H9 (cell line): ENCODE data around the gene CCSER1. TPM values are rescaled to one million over a fixed set of nuclear protein-coding genes. Genes with fewer than 3 reads are reported as not detected.

Experiments used
- DNase-seq: peaks from one replicate; pipeline ENCODE4 v3.0.0-alpha.2; 2017
- H2AFZ ChIP-seq: one replicate; pipeline ENCODE4 v1.6.1; 2013; ENCODE audit warnings: mild to moderate bottlenecking, low read length, control low read depth, moderate library complexity
- H2AK5ac ChIP-seq: 2 replicates; pipeline ENCODE4 v1.6.1; 2013; ENCODE audit warnings: low read length, control low read depth, mixed read lengths; ENCODE audit not compliant: insufficient read length
- H2BK120ac ChIP-seq: one replicate; pipeline ENCODE4 v1.6.1; 2013; ENCODE audit warnings: low read depth, mild to moderate bottlenecking, low read length, control low read depth, inconsistent platforms; ENCODE audit not compliant: poor library complexity, severe bottlenecking
- H2BK12ac ChIP-seq: 2 replicates; pipeline ENCODE4 v1.6.1; 2013; ENCODE audit warnings: low read length, control low read depth, mixed read lengths, low read depth; ENCODE audit not compliant: insufficient read length
- H2BK15ac ChIP-seq: 2 replicates; pipeline ENCODE4 v1.6.1; 2013; ENCODE audit warnings: low read depth, low read length, control low read depth
- H2BK20ac ChIP-seq: one replicate; pipeline ENCODE4 v1.6.1; 2013; ENCODE audit warnings: low read depth, mild to moderate bottlenecking, low read length, control low read depth, inconsistent platforms; ENCODE audit not compliant: poor library complexity, severe bottlenecking
- H2BK5ac ChIP-seq: 2 replicates; pipeline ENCODE4 v1.6.1; 2013; ENCODE audit warnings: low read length, control low read depth, mixed read lengths; ENCODE audit not compliant: insufficient read length
- H3K14ac ChIP-seq: 2 replicates; pipeline ENCODE4 v1.6.1; 2013; ENCODE audit warnings: low read length, control low read depth; ENCODE audit not compliant: insufficient read depth
- H3K18ac ChIP-seq: 2 replicates; pipeline ENCODE4 v1.6.1; 2013; ENCODE audit warnings: low read depth, mild to moderate bottlenecking, mixed read lengths, low read length, control low read depth; ENCODE audit not compliant: insufficient read length
- H3K23ac ChIP-seq: 2 replicates; pipeline ENCODE4 v1.6.1; 2013; ENCODE audit warnings: low read length, control low read depth, mixed read lengths, low read depth; ENCODE audit not compliant: insufficient read length
- H3K23me2 ChIP-seq: 2 replicates; pipeline ENCODE4 v1.6.1; 2013; ENCODE audit warnings: low read depth, mild to moderate bottlenecking, mixed read lengths, low read length, control low read depth; ENCODE audit not compliant: insufficient read length, poor library complexity, severe bottlenecking
- H3K27ac ChIP-seq: 2 replicates; pipeline ENCODE4 v1.5.1; 2013; ENCODE audit warnings: low read length, control low read depth, mixed read lengths, low read depth; ENCODE audit not compliant: insufficient read length
- H3K27me3 ChIP-seq: 2 replicates; pipeline ENCODE4 v1.6.1; 2013; ENCODE audit warnings: low read length, control low read depth, inconsistent platforms; ENCODE audit not compliant: insufficient read depth
- H3K4ac ChIP-seq: 2 replicates; pipeline ENCODE4 v1.6.1; 2013; ENCODE audit warnings: low read depth, mild to moderate bottlenecking, control low read depth, inconsistent platforms, low read length, moderate library complexity
- H3K4me1 ChIP-seq: 2 replicates; pipeline ENCODE4 v1.6.1; 2013; ENCODE audit warnings: low read length, control low read depth, inconsistent platforms; ENCODE audit not compliant: insufficient read depth
- H3K4me2 ChIP-seq: 2 replicates; pipeline ENCODE4 v1.6.1; 2013; ENCODE audit warnings: low read length, control low read depth, mixed read lengths; ENCODE audit not compliant: insufficient read length, insufficient read depth
- H3K56ac ChIP-seq: 2 replicates; pipeline ENCODE4 v1.6.1; 2013; ENCODE audit warnings: low read depth, mild to moderate bottlenecking, mixed read lengths, low read length, control low read depth; ENCODE audit not compliant: insufficient read length
- H3K79me1 ChIP-seq: 2 replicates; pipeline ENCODE4 v1.6.1; 2013; ENCODE audit warnings: low read depth, mild to moderate bottlenecking, moderate library complexity, low read length, control low read depth, inconsistent platforms; ENCODE audit not compliant: insufficient read depth, poor library complexity, severe bottlenecking
- H3K79me2 ChIP-seq: 2 replicates; pipeline ENCODE4 v1.6.1; 2013; ENCODE audit warnings: low read length, control low read depth, inconsistent platforms; ENCODE audit not compliant: insufficient read depth
- H3K9ac ChIP-seq: 2 replicates; pipeline ENCODE4 v1.6.1; 2013; ENCODE audit warnings: low read length, control low read depth, mixed read lengths; ENCODE audit not compliant: insufficient read length; ENCODE audit errors: extremely low read depth
- H3K9me3 ChIP-seq: one replicate; pipeline ENCODE4 v1.6.1; 2013; ENCODE audit warnings: low read depth, low read length, inconsistent platforms; ENCODE audit not compliant: control insufficient read depth
- H3T11ph ChIP-seq: one replicate; pipeline ENCODE4 v1.6.1; 2013; ENCODE audit warnings: mild to moderate bottlenecking, low read length, control low read depth, inconsistent platforms
- H4K20me1 ChIP-seq: one replicate; pipeline ENCODE4 v1.6.1; 2013; ENCODE audit not compliant: control insufficient read depth, insufficient read length, insufficient read depth
- H4K5ac ChIP-seq: 2 replicates; pipeline ENCODE4 v1.6.1; 2013; ENCODE audit warnings: low read depth, mild to moderate bottlenecking, mixed read lengths, low read length, control low read depth; ENCODE audit not compliant: insufficient read length
- H4K8ac ChIP-seq: replicated peaks from 2 replicates; pipeline ENCODE4 v1.6.1; 2013; ENCODE audit warnings: low read length, control low read depth, mixed read lengths, low read depth; ENCODE audit not compliant: insufficient read length
- H4K91ac ChIP-seq: 2 replicates; pipeline ENCODE4 v1.6.1; 2013; ENCODE audit warnings: low read depth, mild to moderate bottlenecking, moderate library complexity, mixed read lengths, low read length, control low read depth; ENCODE audit not compliant: insufficient read length
- H3K27ac Mint-ChIP-seq, 3 experiments: 2 replicates in 2 of 3; 3 replicates in 1 of 3; pipeline ENCODE4 v1.8.0; 2020 to 2021; ENCODE audit warnings: mixed read lengths in 3 of 3, mild to moderate bottlenecking in 1 of 3, moderate library complexity in 1 of 3
- H3K27me3 Mint-ChIP-seq: 2 replicates; pipeline ENCODE4 v1.8.0; 2021; ENCODE audit warnings: low read depth, mild to moderate bottlenecking, moderate library complexity, mixed read lengths
- H3K36me3 Mint-ChIP-seq, 3 experiments: 2 replicates in 2 of 3; 3 replicates in 1 of 3; pipeline ENCODE4 v1.8.0; 2020 to 2021; ENCODE audit warnings: low read depth in 3 of 3, mixed read lengths in 3 of 3; ENCODE audit not compliant: insufficient read depth in 1 of 3
- H3K4me1 Mint-ChIP-seq, 2 experiments: 2 replicates each; pipeline ENCODE4 v1.8.0; 2020; ENCODE audit warnings: mixed read lengths in 2 of 2
- H3K4me3 Mint-ChIP-seq, 2 experiments: 2 replicates in 1 of 2; 3 replicates in 1 of 2; pipeline ENCODE4 v1.8.0; 2020 to 2021; ENCODE audit warnings: mild to moderate bottlenecking in 2 of 2, mixed read lengths in 2 of 2, moderate library complexity in 1 of 2
- H3K9me3 Mint-ChIP-seq, 2 experiments: 2 replicates in 1 of 2; 3 replicates in 1 of 2; pipeline ENCODE4 v1.8.0; 2020; ENCODE audit warnings: mild to moderate bottlenecking in 2 of 2, mixed read lengths in 2 of 2, moderate library complexity in 1 of 2
- CTCF ChIP-seq: fragments of 200-600 bp; sonication (generic); conservative IDR thresholded peaks from 3 replicates; pipeline ENCODE4 v1.8.0; 2021; ENCODE audit warnings: antibody characterized with exemption, mild to moderate bottlenecking
- WGBS: extraction: QIAGEN DNeasy Blood & Tissue Kit; methylation state at CpG from one replicate; pipeline ENCODE4 v1.1.7; 2013; ENCODE audit warnings: missing lambda C conversion rate, low lambda C conversion rate, mixed read lengths; ENCODE audit not compliant: insufficient read length; ENCODE audit errors: extremely low coverage; 5-methylcytosine and 5-hydroxymethylcytosine counted together
- total RNA-seq: library from RNA; stranded (reverse); gene quantifications from 2 replicates; pipeline ENCODE4 v1.2.1, GENCODE V29; 2021

The CCSER1 gene
- total RNA-seq, 1 experiment from 2014 or later: 0.37 TPM

- H3K9ac ChIP-seq: no peak overlapping the region
- H3K14ac ChIP-seq: no peak overlapping the region
- H3K4me1 ChIP-seq: no peaks in the 10 kb centered on the region
- TF ChIP-seq CTCF: no peak; the same call in 2 of the 3 replicates
- no peak overlapping the region for H3K4me2 ChIP-seq
- no peaks in the 10 kb centered on the region for H3K79me2 ChIP-seq
- Mint-ChIP-seq H3K4me1 (peaks cover 9 to 12% of the 10 kb centered on the region in 2 experiments), H3K9me3 (peaks cover 3 to 8% of the 10 kb centered on the region in 2 experiments; a peak in 3 of 5 replicates), H3K4me3 (no peak overlapping the region), H3K27ac (no peak overlapping the region), H3K36me3 (peaks cover 0 to 4% (median 2%) of the 10 kb centered on the region in 3 experiments; a peak in 1 of 7 replicates), H3K27me3 (no peaks in the 10 kb centered on the region)
- H4K8ac ChIP-seq: no peak overlapping the region
- H3K18ac ChIP-seq: no peak overlapping the region
- H3K9me3 ChIP-seq: no peaks in the 10 kb centered on the region
- no peak overlapping the region for H2AK5ac ChIP-seq
- no peaks in the 10 kb centered on the region for H3K23me2 ChIP-seq
- no peaks in the 10 kb centered on the region for H3K79me1 ChIP-seq
- H4K5ac ChIP-seq: no peak overlapping the region
- no CpG with 5 or more reads among the region's 4 CpGs for WGBS
- H3K27ac ChIP-seq: no peak overlapping the region
- DNase-seq: no peak
- no peak overlapping the region for H3K23ac ChIP-seq
- no peak overlapping the region for H2AFZ ChIP-seq
- no peak overlapping the region for H2BK5ac ChIP-seq
- H3K27me3 ChIP-seq: no peaks in the 10 kb centered on the region
- no peak overlapping the region for H2BK120ac ChIP-seq
- H3K56ac ChIP-seq: no peak overlapping the region
- no peak overlapping the region for H3K4ac ChIP-seq
- H2BK15ac ChIP-seq: no peak overlapping the region
- no peak overlapping the region for H4K91ac ChIP-seq
- no peaks in the 10 kb centered on the region for H4K20me1 ChIP-seq
- H3T11ph ChIP-seq: no peak overlapping the region
- no peak overlapping the region for H2BK12ac ChIP-seq
- no peak overlapping the region for H2BK20ac ChIP-seq
Observed at GRCh38 chr4:91636083-91636482, 1508.9 kb downstream of the CCSER1 start.

Other genes starting within 250 kb of the CCSER1 start
- gene MMRN1, start 232.5 kb upstream of the CCSER1 start, total RNA-seq: not detected in 2 replicates